AG04450 (cell line): ENCODE measurements around the gene ELMOD3. TPM values are rescaled to one million over a fixed set of nuclear protein-coding genes. Genes with fewer than 3 reads are reported as not detected.

Experiments
- CTCF ChIA-PET: fragments of 300-600, 350-600 bp; formaldehyde crosslinking; extraction: SDS; loops from one replicate; lab custom pipeline; 2022; ENCODE audit warnings: antibody characterized with exemption, inconsistent platforms; lab: Charles Lee
- POLR2A ChIA-PET: fragments of 350-600 bp; formaldehyde crosslinking; extraction: SDS; loops from one replicate; lab custom pipeline; 2021; ENCODE audit warnings: antibody characterized with exemption, inconsistent platforms; lab: Yijun Ruan, JAX
- DNase-seq: peaks from one replicate; pipeline ENCODE4 v3.0.0-alpha.2; 2011; ENCODE audit warnings: low read depth, low spot score
- H3K27ac ChIP-seq: one replicate; pipeline ENCODE4 v1.5.1; 2012; ENCODE audit warnings: low read depth, low read length, control low read depth
- H3K27me3 ChIP-seq: one replicate; pipeline ENCODE4 v1.6.0; 2012; ENCODE audit warnings: low read length; ENCODE audit not compliant: control insufficient read depth, insufficient read depth
- H3K4me3 ChIP-seq: 2 replicates; pipeline ENCODE4 v1.5.1; 2011; ENCODE audit warnings: mild to moderate bottlenecking, low read depth, low read length, control low read depth
- H3K9me3 ChIP-seq: 2 replicates; pipeline ENCODE4 v1.5.1; 2012; ENCODE audit warnings: low read length; ENCODE audit not compliant: control insufficient read depth, insufficient read depth
- CTCF ChIP-seq: IDR thresholded peaks from 2 replicates; pipeline ENCODE4 v1.5.1; 2011; ENCODE audit warnings: low read depth, low read length, control low read depth, inconsistent platforms
- polyA plus RNA-seq: library from polyadenylated mRNA; depleted of rRNA; stranded (reverse); fragments of >200 nt; gene quantifications from 2 replicates; pipeline ENCODE4 v1.2.3, GENCODE V29; 2011

ELMOD3 gene
- polyA plus RNA-seq, 1 experiment = 17.8 TPM

- TF ChIP-seq CTCF = no peak
- no peak overlapping the region for H3K4me3 ChIP-seq
- DNase-seq = no peak
- ChIA-PET CTCF (interaction anchor here (0.8 to 1.1 kb wide), 2 partner anchors 8 to 110 kb away, joined by 3 to 5 read pairs; partner anchors contain the start of gene MAT2A), POLR2A (interaction anchor here (1.6 to 2.6 kb wide), 2 partner anchors 110 to 119 kb away, joined by 8 to 16 read pairs; partner anchors contain the start of gene MAT2A)
- H3K27me3 ChIP-seq = no peaks in the 10 kb centered on the region
- H3K27ac ChIP-seq = no peak overlapping the region
- no peaks in the 10 kb centered on the region; the same call in 1 of the 2 replicates for H3K9me3 ChIP-seq
Observed at GRCh38 chr2:85429213-85429923, 74.8 kb downstream of the ELMOD3 start.

- no peaks in the 10 kb centered on the region for H3K27me3 ChIP-seq
- DNase-seq = no peak
- H3K4me3 ChIP-seq = no peak overlapping the region
- H3K9me3 ChIP-seq = no peaks in the 10 kb centered on the region; the same call in 1 of the 2 replicates
- ChIA-PET POLR2A (interaction anchor here (2.6 kb wide), 1 partner anchor 109 kb away, joined by 16 read pairs; the partner anchor contains the start of gene MAT2A), CTCF (interaction anchor here (0.8 to 1.1 kb wide), 2 partner anchors 9 to 109 kb away, joined by 3 to 5 read pairs; partner anchors contain the start of gene MAT2A)
- TF ChIP-seq CTCF = no peak
- no peak overlapping the region for H3K27ac ChIP-seq
Observed at GRCh38 chr2:85429924-85430289, 75.3 kb downstream of the ELMOD3 start.

- H3K4me3 ChIP-seq = no peak overlapping the region
- POLR2A ChIA-PET = interaction anchor here (0.5 to 6.2 kb wide), 2 partner anchors 56 to 109 kb away, joined by 3 to 81 read pairs; partner anchors contain the start of gene MAT2A
- H3K27me3 ChIP-seq = no peaks in the 10 kb centered on the region
- H3K9me3 ChIP-seq = no peaks in the 10 kb centered on the region; the same call in 1 of the 2 replicates
- no peak for TF ChIP-seq CTCF
- CTCF ChIA-PET = interaction anchor here (0.7 to 1.8 kb wide), 3 partner anchors 10 to 121 kb away, joined by 3 to 6 read pairs (median 4); no protein-coding TSS in a partner anchor
- no peak for DNase-seq
- no peak overlapping the region for H3K27ac ChIP-seq
Observed at GRCh38 chr2:85430752-85431569, 76.4 kb downstream of the ELMOD3 start.

- Histone ChIP-seq H3K27ac (no peak overlapping the region), H3K27me3 (no peaks in the 10 kb centered on the region), H3K9me3 (no peaks in the 10 kb centered on the region; the same call in 1 of the 2 replicates), H3K4me3 (no peak overlapping the region)
- POLR2A ChIA-PET = interaction anchor here (6.2 kb wide), 1 partner anchor 108 kb away, joined by 81 read pairs; the partner anchor contains the start of gene MAT2A
- DNase-seq = no peak
- no peak for TF ChIP-seq CTCF
- CTCF ChIA-PET = interaction anchor here (0.5 to 1.8 kb wide), 3 partner anchors 10 to 647 kb away, joined by 3 to 4 read pairs (median 3); no protein-coding TSS in a partner anchor
Observed at GRCh38 chr2:85431570-85432205, 77.1 kb downstream of the ELMOD3 start.
